Activated T-cell treated with anti-CD3 and anti-CD28 coated beads, Interleukin-2, amount 50 U/mL, for 72 hours (primary cell): ENCODE data around the gene CLIC1. TPM values are rescaled to one million over a fixed set of nuclear protein-coding genes. Genes with fewer than 3 reads are reported as not detected.

Experiments
- ATAC-seq, 2 donors: fragments of 150-1000 bp; cut with Tn5 transposase; replicated peaks in 1 of 2; 2 replicates each; pipeline ENCODE4 v1.10.0; 2021; ENCODE audit warnings: moderate library complexity in 2 of 2, mild to moderate bottlenecking in 1 of 2
- DNase-seq, 2 donors: peaks; one replicate each; pipeline ENCODE4 v3.0.0; 2021 to 2022; ENCODE audit warnings: mixed read lengths in 1 of 2
- H3K27ac Mint-ChIP-seq: one replicate; pipeline ENCODE4 v1.8.0; 2022; ENCODE audit warnings: mild to moderate bottlenecking, moderate library complexity, mixed read lengths
- H3K27me3 Mint-ChIP-seq: one replicate; pipeline ENCODE4 v1.8.0; 2022; ENCODE audit warnings: low read depth, mixed read lengths
- H3K36me3 Mint-ChIP-seq, 2 donors: one replicate each; pipeline ENCODE4 v1.8.0; 2022; ENCODE audit warnings: mixed read lengths in 2 of 2, mild to moderate bottlenecking in 1 of 2; ENCODE audit not compliant: insufficient read depth in 2 of 2
- H3K4me1 Mint-ChIP-seq: one replicate; pipeline ENCODE4 v1.8.0; 2022; ENCODE audit warnings: low read depth, mixed read lengths
- H3K4me3 Mint-ChIP-seq, 2 donors: one replicate each; pipeline ENCODE4 v1.8.0; 2022; ENCODE audit warnings: mild to moderate bottlenecking in 2 of 2, mixed read lengths in 2 of 2, moderate library complexity in 2 of 2
- H3K9me3 Mint-ChIP-seq, 2 donors: one replicate each; pipeline ENCODE4 v1.8.0; 2022; ENCODE audit warnings: mixed read lengths in 2 of 2
- total RNA-seq, 2 donors: library from RNA; stranded (reverse); gene quantifications; one replicate each; pipeline ENCODE4 v1.2.3, GENCODE V29; 2022

CLIC1 gene
- total RNA-seq, 2 donors from 2014 or later = 253 to 318 TPM

DNA sequence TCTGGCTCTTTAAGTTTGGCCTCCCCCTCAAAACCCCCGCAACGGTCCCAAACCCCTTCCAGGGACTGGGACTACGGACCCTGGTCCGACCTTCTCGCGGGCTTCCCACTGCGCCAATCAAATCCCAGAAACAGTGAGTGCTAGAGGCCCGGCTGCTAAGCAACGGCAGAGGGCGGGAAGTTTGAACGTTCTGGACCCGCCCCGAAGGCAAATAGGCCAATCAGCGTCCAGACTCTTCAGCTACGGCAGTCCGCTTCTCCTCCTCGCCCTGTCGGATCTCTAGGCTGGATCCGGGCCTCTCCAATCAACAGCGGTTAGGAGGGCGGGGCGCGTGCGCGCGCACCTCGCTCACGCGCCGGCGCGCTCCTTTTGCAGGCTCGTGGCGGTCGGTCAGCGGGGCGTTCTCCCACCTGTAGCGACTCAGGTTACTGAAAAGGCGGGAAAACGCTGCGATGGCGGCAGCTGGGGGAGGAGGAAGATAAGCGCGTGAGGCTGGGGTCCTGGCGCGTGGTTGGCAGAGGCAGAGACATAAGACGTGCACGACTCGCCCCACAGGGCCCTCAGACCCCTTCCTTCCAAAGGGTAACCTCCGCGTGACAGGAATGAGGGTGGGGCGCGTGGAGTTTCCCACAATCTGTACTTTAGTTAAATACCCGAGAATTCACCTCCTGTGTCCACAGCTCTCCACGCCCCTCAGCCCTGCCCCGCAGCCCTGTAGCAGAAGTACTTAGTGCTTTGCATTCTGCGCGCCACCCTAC, 3.5 kb upstream of the CLIC1 start, which contains the start of gene MSH5:
Gene MSH5 (plus strand): TSS at position 367 of the 758 bp plus-strand sequence. CDS start 462 bp downstream, outside the sequence.
- H3K36me3 Mint-ChIP-seq = peaks cover 20 to 43% of the 10 kb centered on the region in 2 donors
- peak within 1 kb of the TSS; percentile 93 for H3K27ac Mint-ChIP-seq
- DNase-seq (peak; percentile 96 to 98), ATAC-seq (peak; percentile 87 to 91)
- H3K9me3 Mint-ChIP-seq = no peaks in the 10 kb centered on the region
- H3K27me3 Mint-ChIP-seq = no peaks in the 10 kb centered on the region
- peak within 1 kb of the TSS; percentile 89 to 98 for H3K4me3 Mint-ChIP-seq
- H3K4me1 Mint-ChIP-seq = peaks cover 51% of the 10 kb centered on the region

DNA sequence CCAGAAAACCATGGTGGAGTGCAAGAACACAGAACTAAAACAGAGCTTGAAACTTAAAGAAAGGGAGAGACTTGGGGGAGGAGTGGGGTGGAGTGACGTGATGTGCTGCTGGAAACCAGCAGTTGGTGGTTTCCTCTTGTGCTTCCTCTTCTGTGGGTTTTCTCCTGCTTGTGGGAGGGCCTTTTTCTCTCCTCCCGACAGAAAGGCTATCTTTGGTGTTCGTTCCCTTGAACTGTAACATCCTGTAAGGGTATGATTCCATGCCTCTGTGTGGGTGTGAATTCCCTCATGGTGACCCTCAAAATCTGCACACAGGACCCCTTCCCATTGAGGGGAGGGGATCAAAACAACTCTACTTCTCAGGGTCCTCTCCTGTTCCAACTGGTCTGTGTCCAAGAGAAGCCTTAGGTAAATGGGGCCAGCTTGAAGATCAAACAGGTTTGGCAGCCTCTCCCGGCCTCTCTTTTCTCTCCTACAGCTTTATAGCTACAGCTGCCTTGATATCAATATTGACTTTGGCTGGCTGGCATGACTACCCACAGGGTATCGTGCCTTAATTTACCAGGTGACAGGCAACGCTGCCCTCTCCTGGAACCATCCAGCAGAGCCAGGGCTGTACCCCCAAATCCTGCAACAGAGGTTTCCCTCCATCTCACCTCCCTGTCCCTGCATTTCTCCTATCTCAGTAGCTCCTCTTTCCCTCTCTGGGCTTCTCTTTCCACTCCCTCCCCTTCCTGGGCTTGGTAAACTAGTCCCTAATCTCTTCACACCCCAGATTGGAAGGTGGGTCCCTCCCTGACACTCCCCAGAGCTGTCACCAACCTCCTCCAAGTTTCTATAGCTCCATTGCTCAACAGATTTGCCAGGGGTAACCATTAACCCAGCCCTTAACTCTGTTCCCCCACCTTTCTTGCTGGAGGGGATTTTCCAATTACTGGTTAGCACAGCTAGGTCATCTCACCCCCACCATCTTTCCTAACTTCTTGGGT, 2.0 kb upstream of the CLIC1 start:
- Mint-ChIP-seq H3K27ac (peak overlapping the region; percentile 83), H3K4me1 (peaks cover 65% of the 10 kb centered on the region), H3K4me3 (peak overlapping the region; percentile 89 to 98), H3K9me3 (no peaks in the 10 kb centered on the region), H3K36me3 (peaks cover 22 to 41% of the 10 kb centered on the region in 2 donors), H3K27me3 (no peaks in the 10 kb centered on the region)
- DNase-seq (peak; percentile 57 to 64), ATAC-seq (peak in 1 of 2 donors; percentile 18)

DNA sequence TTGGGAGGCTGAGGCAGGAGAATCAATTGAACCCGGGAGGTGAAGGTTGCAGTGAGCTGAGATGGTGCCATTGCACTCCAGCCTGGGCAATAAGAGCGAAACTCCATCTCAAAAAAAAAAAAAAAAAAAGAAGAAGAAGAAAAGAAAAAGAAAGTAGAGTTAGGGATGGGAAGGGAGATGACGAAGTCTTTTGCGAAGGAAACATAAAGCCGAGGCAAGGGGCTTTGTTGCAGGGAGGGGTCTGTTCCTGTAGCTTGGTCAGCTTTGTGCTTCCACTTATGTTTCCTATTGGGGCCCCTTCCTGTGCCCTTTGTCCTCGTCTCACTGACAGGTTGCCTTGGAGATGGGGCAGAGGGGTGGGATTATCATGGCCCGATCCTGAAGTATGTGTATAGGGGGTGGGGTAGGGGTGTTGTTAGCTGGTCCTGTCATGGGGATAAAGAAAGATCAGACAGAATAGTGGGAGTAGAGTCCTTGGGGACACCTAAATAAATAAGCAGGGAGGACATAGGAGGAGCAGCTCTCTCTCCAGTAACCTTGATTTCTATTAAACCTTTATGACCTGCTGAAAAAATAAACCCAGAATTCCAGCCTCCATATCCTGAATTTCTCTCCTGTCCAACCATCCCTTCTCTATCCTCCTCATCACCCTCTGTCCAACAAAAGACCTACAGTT, 1.1 kb upstream of the CLIC1 start:
- H3K4me1 Mint-ChIP-seq = peaks cover 69% of the 10 kb centered on the region
- ATAC-seq (no peak), DNase-seq (no peak)
- peak overlapping the region; percentile 89 to 98 for H3K4me3 Mint-ChIP-seq
- H3K27me3 Mint-ChIP-seq = no peaks in the 10 kb centered on the region
- peak overlapping the region; percentile 83 for H3K27ac Mint-ChIP-seq
- H3K9me3 Mint-ChIP-seq = no peaks in the 10 kb centered on the region
- peaks cover 18 to 37% of the 10 kb centered on the region in 2 donors for H3K36me3 Mint-ChIP-seq

DNA sequence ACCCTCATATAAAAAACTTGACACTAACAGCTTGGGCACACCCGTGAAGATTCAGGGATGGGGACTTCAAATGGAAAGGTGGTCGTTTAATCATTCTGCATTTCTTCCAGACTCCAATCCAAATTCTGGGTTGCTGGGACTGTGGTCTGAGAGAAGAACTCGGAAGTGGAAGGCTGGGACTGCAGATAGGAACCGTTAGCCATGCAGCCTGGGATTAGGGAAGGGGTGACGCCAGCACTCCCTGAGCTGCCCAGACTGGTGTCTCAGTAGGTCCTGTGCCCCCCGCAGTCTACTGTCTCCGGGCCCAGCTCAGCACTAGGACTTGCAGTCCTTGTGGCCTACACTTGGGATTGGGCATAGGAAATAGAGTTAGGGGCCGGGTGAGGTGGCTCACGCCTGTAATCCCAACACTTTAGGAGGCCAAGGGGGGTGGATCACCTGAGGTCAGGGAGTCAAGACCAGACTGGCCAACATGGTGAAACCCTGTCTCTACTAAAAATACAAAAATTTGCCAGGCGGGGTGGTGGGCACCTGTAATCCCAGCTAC, 511 bp upstream of the CLIC1 start:
- H3K27ac Mint-ChIP-seq = peak overlapping the region; percentile 83
- peaks cover 69% of the 10 kb centered on the region for H3K4me1 Mint-ChIP-seq
- peak overlapping the region; percentile 89 to 98 for H3K4me3 Mint-ChIP-seq
- ATAC-seq (no peak), DNase-seq (no peak)
- H3K9me3 Mint-ChIP-seq = no peaks in the 10 kb centered on the region
- H3K27me3 Mint-ChIP-seq = no peaks in the 10 kb centered on the region
- H3K36me3 Mint-ChIP-seq = peaks cover 18 to 35% of the 10 kb centered on the region in 2 donors

DNA sequence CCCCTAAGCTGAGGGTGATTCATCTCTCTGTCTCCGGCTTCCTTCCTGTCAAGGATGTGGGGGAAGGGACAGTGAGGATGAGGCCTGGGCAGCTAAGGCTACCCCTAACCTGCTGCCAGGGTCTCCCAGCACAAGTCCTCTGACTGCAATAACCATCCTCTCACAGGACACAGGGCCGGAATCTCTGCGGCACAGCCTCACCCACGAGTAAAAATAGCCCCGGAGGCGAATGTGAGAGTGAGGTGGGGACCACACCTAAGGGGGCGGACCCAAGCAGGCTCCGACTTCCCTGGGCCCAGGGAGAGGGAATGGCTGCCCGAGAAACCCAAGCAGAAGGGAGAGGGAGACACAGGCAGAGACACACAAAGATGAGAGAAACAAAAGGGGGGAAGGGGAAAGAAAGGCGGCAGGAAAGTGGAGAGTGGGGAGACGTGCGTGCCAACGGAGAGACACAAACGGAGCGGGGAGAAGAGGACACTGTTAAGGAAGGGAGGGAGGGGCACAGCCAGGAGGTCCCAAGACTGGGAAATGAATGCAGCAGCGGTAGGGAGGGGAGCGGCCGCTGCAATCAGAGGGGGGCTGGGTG, 1.4 kb downstream of the CLIC1 start:
- ATAC-seq = peak in 1 of 2 donors; percentile 4
- DNase-seq = peak; percentile 72 to 74
- H3K9me3 Mint-ChIP-seq = no peaks in the 10 kb centered on the region
- H3K4me3 Mint-ChIP-seq = peak overlapping the region; percentile 89 to 98
- peak overlapping the region; percentile 83 for H3K27ac Mint-ChIP-seq
- no peaks in the 10 kb centered on the region for H3K27me3 Mint-ChIP-seq
- H3K4me1 Mint-ChIP-seq = peaks cover 61% of the 10 kb centered on the region
- H3K36me3 Mint-ChIP-seq = peaks cover 18 to 34% of the 10 kb centered on the region in 2 donors

DNA sequence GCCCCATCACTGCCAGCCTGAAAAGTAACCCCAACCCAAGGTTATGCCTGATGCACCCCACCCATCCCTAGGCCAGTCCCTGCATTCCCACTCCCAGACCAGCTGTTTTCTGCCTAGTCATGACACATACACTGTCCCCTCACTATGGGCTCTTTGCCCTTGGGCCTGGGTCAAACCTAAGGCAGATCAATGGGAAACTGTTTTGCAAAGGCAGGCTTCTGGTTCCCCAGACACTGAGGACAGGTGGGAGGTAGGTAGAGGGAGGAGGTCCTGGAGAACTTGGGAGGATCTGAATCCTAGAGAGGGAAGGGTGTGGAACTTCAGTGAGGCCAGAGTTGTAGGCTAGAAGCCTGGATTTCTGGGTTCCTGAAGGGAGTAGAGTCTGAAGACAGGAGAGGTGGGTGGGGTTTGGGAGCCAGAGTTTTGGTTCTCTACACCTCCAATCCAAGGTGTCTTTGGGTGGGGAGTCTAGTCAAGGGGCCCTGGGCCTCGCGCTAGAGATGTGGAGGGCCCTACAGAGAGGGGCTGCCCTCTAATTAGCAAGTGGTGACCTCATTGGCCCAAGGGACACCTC, 2.0 kb downstream of the CLIC1 start:
- DNase-seq (no peak), ATAC-seq (peak; percentile 50 to 63)
- H3K36me3 Mint-ChIP-seq = peaks cover 18 to 32% of the 10 kb centered on the region in 2 donors
- no peaks in the 10 kb centered on the region for H3K27me3 Mint-ChIP-seq
- H3K4me3 Mint-ChIP-seq = peak overlapping the region; percentile 89 to 98
- H3K9me3 Mint-ChIP-seq = no peaks in the 10 kb centered on the region
- H3K27ac Mint-ChIP-seq = peak overlapping the region; percentile 85
- peaks cover 58% of the 10 kb centered on the region for H3K4me1 Mint-ChIP-seq

DNA sequence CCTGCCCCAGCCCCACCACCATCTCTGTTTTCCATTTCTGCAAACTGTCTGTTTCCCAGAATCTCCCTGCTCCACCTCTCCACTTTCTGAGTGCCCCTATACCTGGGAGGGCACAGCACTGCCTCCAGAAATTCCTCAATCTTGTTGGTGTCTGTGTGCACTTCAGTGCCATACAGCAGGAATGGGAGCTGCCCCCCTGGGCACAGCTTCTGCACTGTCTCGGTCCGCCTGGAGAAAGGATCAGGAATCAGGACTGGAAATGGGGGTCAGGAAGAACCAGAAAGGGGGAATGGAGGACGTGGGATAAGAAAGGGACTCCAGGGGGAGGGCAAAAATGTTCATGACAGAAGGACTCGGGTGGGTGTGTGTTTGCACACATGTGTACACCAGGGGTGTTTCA, 2.6 kb downstream of the CLIC1 start:
- Mint-ChIP-seq H3K27ac (no peak overlapping the region), H3K9me3 (no peaks in the 10 kb centered on the region), H3K36me3 (peaks cover 18 to 32% of the 10 kb centered on the region in 2 donors), H3K4me3 (peak overlapping the region; percentile 45 to 89), H3K4me1 (peaks cover 58% of the 10 kb centered on the region), H3K27me3 (no peaks in the 10 kb centered on the region)
- DNase-seq = no peak
- ATAC-seq = no peak

DNA sequence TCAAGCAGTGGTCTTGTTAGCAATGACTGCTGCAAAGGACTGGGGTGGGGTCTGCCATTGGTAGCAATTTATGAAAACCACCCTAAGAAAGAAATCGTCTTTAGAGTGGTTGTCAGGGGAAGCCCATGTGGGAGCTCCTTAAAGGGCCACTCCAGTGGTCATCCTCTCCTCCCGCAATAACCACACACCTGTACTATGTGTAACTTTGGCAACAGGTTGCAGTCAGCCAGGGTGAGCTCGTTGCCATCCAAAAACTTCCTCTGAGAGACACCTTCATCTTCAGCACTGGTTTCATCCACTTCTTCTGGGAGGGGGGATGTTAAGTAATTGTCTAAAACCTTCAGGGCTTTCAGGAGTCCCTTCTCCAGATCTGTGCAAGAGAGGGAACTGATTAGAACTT, 4.3 kb downstream of the CLIC1 start:
- Mint-ChIP-seq H3K9me3 (no peaks in the 10 kb centered on the region), H3K27ac (peak overlapping the region; percentile 40), H3K36me3 (peaks cover 18 to 32% of the 10 kb centered on the region in 2 donors), H3K4me3 (no peak overlapping the region), H3K4me1 (peaks cover 54% of the 10 kb centered on the region), H3K27me3 (no peaks in the 10 kb centered on the region)
- DNase-seq (no peak), ATAC-seq (no peak)

DNA sequence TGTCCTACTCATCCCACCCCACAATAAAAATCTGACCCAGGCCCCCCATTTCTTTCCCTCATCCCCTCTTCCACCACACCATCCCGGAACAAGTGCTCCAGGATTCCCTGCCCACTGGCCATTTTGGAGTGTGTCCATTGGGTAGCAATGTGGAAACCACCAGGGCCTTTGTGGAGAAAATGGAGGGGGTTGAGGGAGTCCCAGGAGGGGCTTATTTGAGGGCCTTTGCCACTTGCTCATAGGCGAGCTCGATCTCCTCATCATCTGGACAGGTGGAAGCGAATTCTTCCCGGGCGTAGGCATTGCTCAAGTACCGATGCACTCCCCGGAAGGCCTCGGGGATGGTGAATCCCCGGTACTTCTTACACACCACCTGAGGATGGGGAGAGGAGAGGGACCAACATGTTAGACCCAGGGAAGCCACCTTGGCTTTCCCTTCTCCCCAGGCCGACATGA, 5.7 kb downstream of the CLIC1 start:
- Mint-ChIP-seq H3K9me3 (no peaks in the 10 kb centered on the region), H3K4me3 (peak overlapping the region; percentile 83 to 94), H3K27ac (no peak overlapping the region), H3K36me3 (peaks cover 15 to 24% of the 10 kb centered on the region in 2 donors), H3K27me3 (no peaks in the 10 kb centered on the region), H3K4me1 (peaks cover 62% of the 10 kb centered on the region)
- DNase-seq = no peak
- ATAC-seq = no peak

DNA sequence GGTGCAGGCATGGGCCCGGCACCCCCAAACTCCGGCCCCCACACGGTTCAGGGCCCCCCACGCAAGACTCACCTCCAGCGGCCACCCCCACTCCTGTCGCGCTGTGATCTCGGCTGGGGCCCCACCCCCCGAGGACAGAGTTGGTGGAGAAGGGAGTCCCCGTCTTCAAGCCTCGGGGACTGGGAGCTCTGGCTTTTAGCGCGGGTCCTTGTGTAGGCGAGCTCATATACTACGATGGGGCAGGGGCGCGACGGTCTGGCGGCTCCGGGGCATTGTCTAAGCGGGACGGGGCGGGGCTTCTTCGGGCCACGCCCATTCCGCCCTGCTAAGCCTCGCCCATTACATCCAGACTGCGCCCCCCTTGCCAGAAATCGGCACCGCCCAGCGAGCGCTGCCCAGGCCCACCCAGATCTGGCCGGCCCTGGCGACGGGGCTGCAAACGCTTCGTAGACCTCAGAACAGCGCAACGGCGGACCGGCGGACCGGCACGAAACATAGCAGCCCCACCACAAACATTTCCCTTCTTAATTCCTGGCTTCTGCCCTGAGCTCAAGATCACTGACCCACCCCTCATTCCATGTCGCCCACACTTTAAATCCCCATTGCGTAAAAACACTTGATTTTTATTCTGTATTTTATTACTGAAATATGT, 6.2 kb downstream of the CLIC1 start:
- peak; percentile 75 to 77 for DNase-seq
- Mint-ChIP-seq H3K9me3 (no peaks in the 10 kb centered on the region), H3K36me3 (peaks cover 10 to 19% of the 10 kb centered on the region in 2 donors), H3K4me3 (peak overlapping the region; percentile 83 to 94), H3K4me1 (peaks cover 65% of the 10 kb centered on the region), H3K27me3 (no peaks in the 10 kb centered on the region), H3K27ac (peak overlapping the region; percentile 58)
- ATAC-seq = peak; percentile 58 to 67

DNA sequence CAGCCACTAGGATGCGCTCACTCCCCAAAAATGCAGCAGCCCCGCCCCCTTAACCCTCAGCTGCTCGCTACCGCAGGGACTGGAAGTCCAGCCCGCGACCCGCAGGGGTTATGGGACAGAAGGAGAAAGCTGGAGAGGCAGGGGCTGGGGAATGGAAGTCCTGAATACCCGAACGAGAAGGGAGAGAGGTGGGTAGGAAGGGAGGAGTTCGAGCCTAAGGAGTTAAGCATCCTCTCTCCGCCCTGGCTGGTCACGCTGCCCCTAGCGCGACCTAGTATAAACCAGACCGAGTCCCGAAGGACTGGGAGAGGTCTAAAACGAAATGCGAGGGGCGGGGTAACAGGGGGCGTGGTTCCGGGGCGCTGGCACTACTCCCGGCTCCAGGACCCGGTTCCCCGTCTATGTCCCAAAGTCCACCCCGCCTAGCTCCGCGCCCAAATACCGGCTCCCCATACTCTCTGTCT, 6.8 kb downstream of the CLIC1 start:
- Mint-ChIP-seq H3K4me1 (peaks cover 64% of the 10 kb centered on the region), H3K27ac (no peak overlapping the region), H3K36me3 (peaks cover 7 to 16% of the 10 kb centered on the region in 2 donors), H3K9me3 (no peaks in the 10 kb centered on the region), H3K4me3 (peak overlapping the region; percentile 83 to 94), H3K27me3 (no peaks in the 10 kb centered on the region)
- ATAC-seq = peak; percentile 70 to 71
- peak; percentile 81 to 83 for DNase-seq
